GM12872 (cell line): Measurements from ENCODE around the gene RTL9.

Source experiments
- TF ChIP-seq, protein P1 (sequence below): IDR thresholded peaks from 3 replicates; pipeline ENCODE4 v1.5.1; 2011; ENCODE audit warnings: low read depth, mild to moderate bottlenecking, low read length, moderate library complexity; ENCODE audit not compliant: insufficient read depth

The RTL9 gene

DNA sequence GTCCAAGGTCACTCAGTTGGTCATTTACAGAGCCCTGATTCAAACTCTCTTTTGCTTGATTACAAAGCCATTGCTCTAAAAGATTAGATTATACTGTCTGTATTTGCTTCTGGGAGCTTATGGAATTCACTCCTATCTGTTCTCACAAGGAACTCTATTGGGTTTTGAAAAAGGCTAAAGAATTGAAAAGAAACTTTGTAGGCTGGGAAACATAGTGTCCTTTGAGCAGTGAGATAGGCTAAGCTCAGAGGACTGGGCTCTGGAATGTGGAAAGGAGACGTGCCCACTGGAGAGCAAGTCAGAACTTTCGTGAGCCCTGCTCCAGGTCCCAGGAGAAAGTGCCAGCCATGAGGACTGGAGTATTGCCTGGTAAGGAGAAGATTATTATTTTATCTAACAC, at the start of gene RTL9:
TSS of gene RTL9 (plus strand) at position 301 of the 400 bp plus-strand sequence. CDS start 91,770 bp downstream, outside the sequence.
- TF ChIP-seq, protein P1, sequence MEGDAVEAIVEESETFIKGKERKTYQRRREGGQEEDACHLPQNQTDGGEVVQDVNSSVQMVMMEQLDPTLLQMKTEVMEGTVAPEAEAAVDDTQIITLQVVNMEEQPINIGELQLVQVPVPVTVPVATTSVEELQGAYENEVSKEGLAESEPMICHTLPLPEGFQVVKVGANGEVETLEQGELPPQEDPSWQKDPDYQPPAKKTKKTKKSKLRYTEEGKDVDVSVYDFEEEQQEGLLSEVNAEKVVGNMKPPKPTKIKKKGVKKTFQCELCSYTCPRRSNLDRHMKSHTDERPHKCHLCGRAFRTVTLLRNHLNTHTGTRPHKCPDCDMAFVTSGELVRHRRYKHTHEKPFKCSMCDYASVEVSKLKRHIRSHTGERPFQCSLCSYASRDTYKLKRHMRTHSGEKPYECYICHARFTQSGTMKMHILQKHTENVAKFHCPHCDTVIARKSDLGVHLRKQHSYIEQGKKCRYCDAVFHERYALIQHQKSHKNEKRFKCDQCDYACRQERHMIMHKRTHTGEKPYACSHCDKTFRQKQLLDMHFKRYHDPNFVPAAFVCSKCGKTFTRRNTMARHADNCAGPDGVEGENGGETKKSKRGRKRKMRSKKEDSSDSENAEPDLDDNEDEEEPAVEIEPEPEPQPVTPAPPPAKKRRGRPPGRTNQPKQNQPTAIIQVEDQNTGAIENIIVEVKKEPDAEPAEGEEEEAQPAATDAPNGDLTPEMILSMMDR: no peak

DNA sequence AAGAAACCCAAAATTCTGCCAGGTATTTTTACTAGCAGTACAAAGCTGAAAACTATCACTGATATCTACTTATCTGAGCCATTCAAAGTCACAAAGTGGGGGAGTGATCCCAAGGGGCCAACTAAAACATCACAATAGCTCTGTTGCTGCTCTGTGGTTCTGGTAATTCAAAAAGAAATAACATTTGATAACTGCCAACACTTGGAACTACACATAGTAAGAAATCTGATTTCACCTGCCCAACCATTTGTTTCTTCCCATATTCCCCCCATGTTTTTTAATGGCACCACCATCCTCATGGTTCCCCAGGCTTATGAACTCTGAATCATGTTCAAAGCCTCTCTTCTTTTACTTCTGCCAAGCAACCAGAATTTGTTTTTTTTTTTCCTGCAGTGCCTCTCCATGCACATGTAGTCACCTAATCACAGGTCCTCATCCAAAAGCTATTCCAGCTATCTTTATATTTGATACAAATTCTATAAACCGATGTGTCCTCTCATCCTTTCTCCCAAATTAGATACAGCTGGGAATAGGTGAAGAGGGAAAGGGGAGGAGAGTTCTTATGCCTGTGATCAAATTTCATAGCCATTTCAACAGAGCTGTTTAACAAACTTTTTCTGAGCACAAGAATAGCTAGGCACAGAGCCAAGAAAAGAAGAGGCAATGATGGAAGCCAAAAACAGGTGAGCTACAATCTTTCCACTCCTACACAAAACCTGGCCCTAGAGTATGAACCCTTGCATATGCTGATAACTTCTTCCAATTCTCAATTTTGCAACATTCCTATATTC, 48.5 kb upstream of the RTL9 start:
- TF ChIP-seq, protein P1: no peak

DNA sequence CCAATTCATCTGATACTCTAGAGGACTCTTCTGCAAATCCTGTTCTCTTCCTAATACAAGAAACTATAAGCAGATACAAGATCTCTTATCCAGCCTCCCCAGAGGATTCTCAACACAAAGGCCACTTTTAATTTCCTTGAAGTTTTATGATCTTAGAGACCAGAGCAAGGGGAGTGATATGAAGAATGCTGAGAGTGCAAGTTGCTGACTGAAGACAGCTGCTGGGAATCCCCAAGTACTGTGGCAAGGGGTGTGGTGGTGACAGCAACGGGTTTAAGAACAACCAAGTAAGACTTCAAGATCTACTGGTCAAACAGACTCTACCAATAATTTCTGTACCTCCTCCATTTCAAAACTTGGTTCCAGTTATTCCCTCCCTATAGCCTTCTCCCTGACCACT, 47.8 kb upstream of the RTL9 start:
- TF ChIP-seq, protein P1: no peak

DNA sequence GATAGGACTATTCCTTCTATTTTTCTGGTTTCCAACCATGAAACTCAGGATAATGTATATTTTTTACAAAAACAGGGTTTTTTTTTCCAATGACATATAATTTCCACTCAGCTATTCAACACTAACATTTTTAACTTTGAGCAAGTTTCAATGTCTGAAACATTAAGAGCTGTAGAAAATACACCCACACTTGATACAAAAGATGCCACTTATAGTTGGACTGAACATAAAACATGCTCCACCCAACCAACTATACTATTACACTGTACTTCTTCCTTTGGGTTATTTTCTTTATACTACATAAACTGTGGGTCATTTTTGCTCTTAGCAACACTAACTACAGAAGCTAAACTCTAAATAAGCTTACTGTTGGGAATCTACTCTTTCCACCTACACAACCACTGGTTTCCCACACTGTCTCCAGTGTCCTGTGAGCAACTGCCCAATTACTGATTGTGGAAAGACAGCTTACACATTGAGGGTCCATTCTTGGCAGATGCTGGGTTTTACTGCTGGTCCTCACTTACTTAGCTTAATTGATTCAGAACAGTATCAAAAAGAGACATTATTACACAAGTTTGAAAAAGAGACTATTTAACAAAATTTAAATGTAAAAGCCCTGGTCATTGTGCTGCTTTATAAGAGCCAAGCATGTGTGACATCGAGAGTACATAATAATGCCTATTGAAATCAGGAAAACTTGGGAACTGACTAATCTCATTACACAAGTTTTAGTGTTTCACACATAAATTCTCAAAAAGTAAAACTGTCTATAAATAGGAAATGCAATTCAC, 47.0 kb upstream of the RTL9 start:
- TF ChIP-seq, protein P1: no peak

DNA sequence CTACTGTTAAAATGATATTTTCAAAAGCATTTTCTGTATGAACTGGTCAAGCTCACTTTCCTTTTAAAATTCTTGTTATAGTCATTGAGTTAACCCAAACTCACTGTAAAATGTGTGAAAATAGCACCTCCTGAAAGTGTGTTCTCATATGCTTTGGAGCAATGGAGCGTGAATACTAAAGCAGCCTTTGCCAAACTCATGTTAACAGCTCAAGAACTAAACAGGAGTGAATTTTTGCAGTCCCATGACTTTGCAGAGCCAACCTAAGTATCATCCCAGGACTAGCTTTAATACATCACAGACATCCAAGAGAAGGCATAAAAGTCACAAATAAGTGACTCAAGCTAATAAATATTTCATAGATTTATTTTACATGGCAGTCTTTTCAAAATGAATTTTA, 43.1 kb upstream of the RTL9 start:
- TF ChIP-seq, protein P1: no peak

DNA sequence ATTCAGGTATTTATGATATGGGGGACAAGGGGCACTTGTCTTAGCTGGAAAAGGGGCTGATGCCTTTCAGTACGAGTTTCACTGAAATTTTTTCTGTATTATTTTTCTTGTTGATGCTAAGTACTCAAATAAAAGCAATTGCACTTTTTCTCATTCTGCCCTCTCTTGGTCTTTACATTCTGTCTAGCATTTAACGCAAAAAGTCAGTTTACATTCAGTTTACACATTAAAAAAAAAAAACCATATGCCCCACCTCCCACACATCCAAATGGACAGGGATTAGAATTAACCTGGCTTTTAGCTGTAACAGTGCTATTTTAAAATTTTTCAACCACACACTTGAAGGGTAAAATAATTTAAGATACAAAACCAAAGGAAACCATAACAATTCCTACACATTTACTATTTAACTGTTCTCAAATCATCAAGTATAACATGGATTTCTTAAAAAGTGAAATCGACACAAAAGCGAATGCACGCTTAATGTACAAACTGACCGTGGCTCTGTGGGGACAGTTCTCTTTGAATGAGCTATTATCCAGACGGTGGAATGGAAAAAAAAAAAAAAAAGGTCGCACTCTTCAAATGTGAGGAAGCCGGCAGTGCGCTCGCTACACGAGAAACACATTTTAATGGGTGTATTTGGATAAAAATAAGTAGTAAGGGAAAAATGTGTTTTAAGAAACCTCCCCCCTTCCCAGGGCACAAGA, 42.1 kb upstream of the RTL9 start:
- TF ChIP-seq, protein P1: no peak

DNA sequence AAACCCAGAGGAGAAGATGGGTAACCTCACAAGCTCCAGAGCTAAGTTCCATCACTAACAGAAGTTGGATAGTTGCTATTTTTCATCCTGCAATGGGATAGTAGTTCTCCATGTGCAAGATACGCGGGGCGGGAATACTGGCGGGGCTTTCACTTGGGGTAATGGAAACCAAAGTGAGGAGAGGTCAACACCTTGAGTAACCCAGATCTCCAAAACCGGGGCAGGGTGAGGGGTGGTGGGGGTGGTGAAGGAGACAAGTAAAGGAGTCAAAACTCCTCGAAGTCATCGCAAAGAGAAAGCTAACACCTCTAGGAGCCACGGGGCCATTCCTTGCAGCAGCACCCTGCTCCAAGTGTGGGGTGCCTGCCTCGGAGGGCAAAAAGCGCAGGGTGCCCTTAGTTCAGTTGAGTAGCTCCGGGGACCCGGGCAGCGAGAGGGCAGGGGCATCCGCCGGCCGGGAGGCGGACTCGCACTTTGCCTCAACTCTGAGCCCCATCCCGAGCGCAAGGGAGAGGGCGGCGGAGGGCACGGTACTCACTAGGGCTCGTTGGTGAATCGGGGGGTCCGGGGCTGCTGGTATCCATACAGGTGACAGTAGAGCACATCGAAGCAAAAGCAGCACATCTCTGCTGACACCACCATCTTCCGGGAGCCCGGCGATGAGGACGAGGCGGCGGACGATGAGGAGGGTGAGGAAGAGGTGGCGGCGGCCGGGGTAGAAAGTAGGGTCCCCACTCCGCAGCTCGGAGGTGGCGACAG, 41.4 kb upstream of the RTL9 start:
- TF ChIP-seq, protein P1: no peak
